HG02588 (cell line): Measurements from ENCODE around the gene ZNF688.

ENCODE experiments used
- ATAC-seq: cut with Tn5 transposase; IDR thresholded peaks from one replicate; pipeline ENCODE4 v1.9.1; 2021; ENCODE audit warnings: mild to moderate bottlenecking, moderate library complexity; ENCODE audit not compliant: unreplicated experiment

Gene ZNF688

DNA sequence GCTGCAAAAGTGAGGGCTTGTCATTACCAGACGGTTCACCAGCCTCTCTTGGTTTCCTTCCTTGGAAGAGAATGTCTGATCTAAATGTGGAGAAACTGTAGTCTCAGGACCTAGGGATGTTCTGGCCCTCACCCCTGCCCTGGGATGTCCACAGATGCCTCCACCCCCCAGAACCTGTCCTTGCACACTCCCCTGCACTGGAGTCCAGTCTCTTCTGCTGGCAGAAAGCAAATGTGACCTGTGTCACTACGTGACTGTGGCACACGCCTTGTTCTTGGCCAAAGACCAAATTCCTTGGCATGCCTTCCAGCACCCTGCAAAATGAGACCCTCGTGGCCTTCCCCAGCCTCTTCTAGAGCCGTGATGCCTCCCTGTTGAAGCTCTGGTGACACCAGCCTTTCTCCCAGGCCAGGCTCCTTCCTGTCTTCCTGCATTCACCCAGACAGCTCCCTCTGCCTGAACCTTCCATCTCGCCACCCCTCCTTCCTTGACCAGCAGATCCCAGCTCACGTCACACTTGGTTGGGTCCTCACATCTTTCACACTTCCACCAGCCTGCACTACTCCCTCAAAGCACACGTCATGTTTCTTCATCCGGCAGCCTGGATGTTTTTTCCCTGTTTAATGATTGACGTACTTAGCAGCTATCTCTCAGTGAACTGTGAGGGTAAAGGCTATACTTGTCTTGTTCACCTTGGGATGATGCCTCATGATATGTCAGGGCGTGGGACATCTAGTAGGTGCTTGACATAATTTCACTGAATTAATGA is 49.5 kb downstream of the ZNF688 start:
- no peak for ATAC-seq

DNA sequence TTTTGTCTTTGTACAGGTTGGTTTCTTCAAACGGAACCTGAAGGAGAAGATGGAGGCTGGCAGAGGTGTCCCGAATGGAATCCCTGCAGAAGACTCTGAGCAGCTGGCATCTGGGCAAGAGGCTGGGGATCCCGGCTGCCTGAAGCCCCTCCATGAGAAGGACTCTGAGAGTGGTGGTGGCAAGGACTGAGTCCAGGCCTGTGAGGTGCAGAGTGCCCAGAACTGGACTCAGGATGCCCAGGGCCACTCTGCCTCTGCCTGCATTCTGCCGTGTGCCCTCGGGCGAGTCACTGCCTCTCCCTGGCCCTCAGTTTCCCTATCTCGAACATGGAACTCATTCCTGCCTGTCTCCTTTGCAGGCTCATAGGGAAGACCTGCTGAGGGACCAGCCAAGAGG is 50.0 kb downstream of the ZNF688 start:
- no peak for ATAC-seq
